Measurements from ENCODE around the gene NXN.

GRCh38 chr17:967122-967521 lies 12.5 kb downstream of the NXN start:
- TF ChIP-seq POLR2A (IDR thresholded peaks at IDR 0.05) (no peak), CTCF (IDR thresholded peaks at IDR 0.05) (no peak)

All from tibial nerve (tissue), 3 donors.